ENCODE data around the gene MBD3L1. TPM values are rescaled to one million over a fixed set of nuclear protein-coding genes. Genes with fewer than 3 reads are reported as not detected.

The MBD3L1 gene
- not detected for total RNA-seq (2021; ENCODE audit: unreplicated experiment)
- polyA plus RNA-seq (2012; ENCODE audit: insufficient read length) = not detected
- Bru-seq, nascent RNA = percentile 24 among the genes with signal in this experiment
- BruChase-seq, experiment 1, labeled RNA remaining after a 2-hour chase = percentile 24 among the genes with signal in this experiment
- BruChase-seq, experiment 2, labeled RNA remaining after a 6-hour chase = percentile 16 among the genes with signal in this experiment
- long read RNA-seq = 0 reads

- ATAC-seq = peak; percentile 93
- POLR2A ChIA-PET = interaction anchor here (0.5 to 0.6 kb wide), 3 partner anchors 25 to 184 kb away, joined by 3 to 9 read pairs (median 4); no protein-coding TSS in a partner anchor
- intact Hi-C loops (cut with micrococcal nuclease; ENCODE audit: unreplicated experiment) = no loop called here
These were observed at the start of gene MBD3L1, which contains the start of gene ZNF558 for GRCh38 chr19:8832132-8833021. Gene MBD3L1 (plus strand): TSS chr19:8832377. CDS start chr19:8842679, 10,302 bp downstream. Gene ZNF558 (minus strand): TSS chr19:8832304. CDS start chr19:8822659, 9,645 bp downstream.

More at GRCh38 chr19:8832132-8833021, at the start of gene MBD3L1, which contains the start of gene ZNF558:
- BruUV-seq (replicated peaks) = no TSS peak
- DNase-seq (ENCODE audit: low read depth, low spot score) = peak; percentile 80
- CTCF ChIA-PET = interaction anchor here (0.7 kb wide), 2 partner anchors 93 to 210 kb away, joined by 4 to 5 read pairs; no protein-coding TSS in a partner anchor
- Histone ChIP-seq H3K4me1 (ENCODE audit: control insufficient read depth, insufficient read depth, low read length) (no peaks in the 10 kb centered on the region; the same call in 1 of the 2 replicates), H3K36me3 (ENCODE audit: control insufficient read depth, insufficient read depth, low read length) (no peaks in the 10 kb centered on the region; the same call in 1 of the 2 replicates), H3K27me3 (ENCODE audit: control insufficient read depth, insufficient read depth, low read length) (no peaks in the 10 kb centered on the region), H3K4me3 (ENCODE audit: low read depth in 2 of 2, low read length in 2 of 2) (peak within 1 kb of the TSS; percentile 71 to 73), H3K9me3 (ENCODE audit: control insufficient read depth, insufficient read depth, low read depth, low read length) (no peaks in the 10 kb centered on the region), H3K27ac (ENCODE audit: low read length) (peak within 1 kb of the TSS; percentile 78)
- TF ChIP-seq SIN3A (IDR thresholded peaks at IDR 0.05; ENCODE audit: borderline replicate concordance, insufficient read depth, low read depth, low read length) (no peak), POLR2AphosphoS5 (IDR thresholded peaks at IDR 0.05; ENCODE audit: low read depth, low read length) (peak; percentile 85), TCF7L2 (IDR thresholded peaks at IDR 0.05; ENCODE audit: low read depth, low read length) (no peak), REST (IDR thresholded peaks at IDR 0.05; ENCODE audit: insufficient read depth in 1 of 2, low read depth in 2 of 2, low read length in 1 of 2) (0 out of 4 replicates have a peak, but pooled peaks of 1 of the 2 experiments have one; percentile 13)
- TF ChIP-seq, protein P1, sequence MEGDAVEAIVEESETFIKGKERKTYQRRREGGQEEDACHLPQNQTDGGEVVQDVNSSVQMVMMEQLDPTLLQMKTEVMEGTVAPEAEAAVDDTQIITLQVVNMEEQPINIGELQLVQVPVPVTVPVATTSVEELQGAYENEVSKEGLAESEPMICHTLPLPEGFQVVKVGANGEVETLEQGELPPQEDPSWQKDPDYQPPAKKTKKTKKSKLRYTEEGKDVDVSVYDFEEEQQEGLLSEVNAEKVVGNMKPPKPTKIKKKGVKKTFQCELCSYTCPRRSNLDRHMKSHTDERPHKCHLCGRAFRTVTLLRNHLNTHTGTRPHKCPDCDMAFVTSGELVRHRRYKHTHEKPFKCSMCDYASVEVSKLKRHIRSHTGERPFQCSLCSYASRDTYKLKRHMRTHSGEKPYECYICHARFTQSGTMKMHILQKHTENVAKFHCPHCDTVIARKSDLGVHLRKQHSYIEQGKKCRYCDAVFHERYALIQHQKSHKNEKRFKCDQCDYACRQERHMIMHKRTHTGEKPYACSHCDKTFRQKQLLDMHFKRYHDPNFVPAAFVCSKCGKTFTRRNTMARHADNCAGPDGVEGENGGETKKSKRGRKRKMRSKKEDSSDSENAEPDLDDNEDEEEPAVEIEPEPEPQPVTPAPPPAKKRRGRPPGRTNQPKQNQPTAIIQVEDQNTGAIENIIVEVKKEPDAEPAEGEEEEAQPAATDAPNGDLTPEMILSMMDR (IDR thresholded peaks at IDR 0.05) = peak; percentile 52; the same call in 1 of the 2 replicates
- in situ Hi-C loops (cut with HindIII; ENCODE audit: low pct_unique_long_range_greater_than_20kb, low sequenced_read_pairs) = no loop called here
